A673 (cell line): ENCODE measurements around the gene WASHC2C.
"Not testable (repeated sequence)": the region's sequence is repeated elsewhere in the genome, so short reads cannot be mapped to it uniquely, and the experiment has no call there.

Source experiments
- CTCF ChIP-seq: fragments of 300-800, 200-600 bp; sonication (generic); conservative IDR thresholded peaks from 2 replicates; pipeline ENCODE4 v1.5.1; 2017; ENCODE audit warnings: low read depth, mild to moderate bottlenecking, antibody characterized with exemption, low read length, moderate library complexity, mixed read lengths
- EZH2 ChIP-seq: fragments of 200-600 bp; sonication (generic); IDR thresholded peaks from 2 replicates; pipeline ENCODE4 v1.6.1; 2017; ENCODE audit warnings: borderline replicate concordance, low read depth, mild to moderate bottlenecking, mixed read lengths, antibody characterized with exemption, low read length; ENCODE audit not compliant: poor library complexity, severe bottlenecking

DNA sequence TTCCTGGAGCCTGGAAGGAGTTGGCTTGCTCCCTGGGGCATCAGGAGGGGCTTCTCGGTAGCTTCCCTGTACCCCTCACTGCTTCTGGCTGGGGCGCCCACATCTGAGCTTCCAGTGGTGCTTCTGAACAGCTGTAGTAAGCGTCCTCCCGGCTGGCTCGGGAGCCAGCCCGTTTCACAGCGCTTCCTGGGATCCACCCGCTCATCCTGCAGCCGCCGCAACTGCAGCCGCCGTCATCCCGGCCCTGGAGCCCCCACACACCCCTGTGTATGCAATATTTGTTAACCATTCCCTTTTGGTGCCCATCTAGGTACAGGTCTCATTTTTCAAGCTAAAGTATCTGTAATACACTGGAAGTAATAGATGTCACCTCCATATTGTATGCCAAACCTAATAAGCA is 85.9 kb downstream of the WASHC2C start:
- not testable (repeated sequence) for TF ChIP-seq CTCF, EZH2
